Panc1 (cell line): ENCODE results near the gene SYNC.

Source experiments
- CTCF ChIP-seq: fragments of 450-650 bp; IDR thresholded peaks from 2 replicates; pipeline ENCODE4 v1.5.1; 2017; ENCODE audit warnings: mild to moderate bottlenecking
- SIN3A ChIP-seq: IDR thresholded peaks from 2 replicates; pipeline ENCODE4 v1.6.1; 2012; ENCODE audit warnings: low read depth, mild to moderate bottlenecking, low read length, moderate library complexity, borderline replicate concordance; ENCODE audit not compliant: insufficient read depth

DNA sequence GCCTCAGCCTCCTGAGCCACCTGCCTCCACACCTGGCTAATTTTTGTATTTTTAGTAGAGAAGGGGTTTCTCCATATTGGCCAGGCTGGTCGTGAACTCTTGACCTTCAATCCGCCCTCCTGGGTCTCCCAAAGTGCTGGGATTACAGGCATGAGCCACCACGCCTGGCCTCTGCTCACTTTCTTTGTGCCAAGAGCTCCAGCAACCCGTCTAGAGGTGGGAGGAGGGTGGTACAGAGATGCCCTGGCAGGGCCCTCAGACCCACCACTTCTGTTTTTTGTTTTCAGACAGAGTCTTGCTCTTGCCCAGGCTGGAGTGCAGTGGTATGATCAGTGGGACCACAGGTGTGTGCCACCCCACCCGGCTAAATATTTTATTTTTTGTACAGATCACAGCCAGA is 6.9 kb upstream of the SYNC start:
- no peak for TF ChIP-seq CTCF
- no peak for TF ChIP-seq SIN3A
